Panc1 (cell line): ENCODE results near the gene SSUH2.

Experiments
- POLR2AphosphoS5 ChIP-seq: IDR thresholded peaks from 2 replicates; pipeline ENCODE4 v1.6.1; 2012; ENCODE audit warnings: mild to moderate bottlenecking, low read depth, low read length, moderate library complexity
- REST ChIP-seq, 2 experiments: IDR thresholded peaks; 2 replicates each; pipeline ENCODE4 v1.6.1; 2011 to 2012; ENCODE audit warnings: low read depth in 2 of 2, control low read depth in 1 of 2, low read length in 1 of 2, mild to moderate bottlenecking in 1 of 2, moderate library complexity in 1 of 2; ENCODE audit not compliant: insufficient read depth in 1 of 2
- TCF7L2 ChIP-seq: IDR thresholded peaks from 2 replicates; pipeline ENCODE4 v1.6.1; 2011; ENCODE audit warnings: mild to moderate bottlenecking, low read depth, low read length, inconsistent platforms
- TF ChIP-seq, protein P1 (sequence below): fragments of 450-650 bp; IDR thresholded peaks from 2 replicates; pipeline ENCODE4 v1.5.1; 2017; ENCODE audit warnings: mild to moderate bottlenecking

GRCh38 chr3:8604006-8604405 lies 40.6 kb downstream of the SSUH2 start:
- TF ChIP-seq POLR2AphosphoS5 (no peak), TCF7L2 (no peak), REST (IDR thresholded peaks at IDR 0.05; ENCODE audit: insufficient read depth in 1 of 2, low read depth in 2 of 2, low read length in 1 of 2) (no peak)
- TF ChIP-seq, protein P1, sequence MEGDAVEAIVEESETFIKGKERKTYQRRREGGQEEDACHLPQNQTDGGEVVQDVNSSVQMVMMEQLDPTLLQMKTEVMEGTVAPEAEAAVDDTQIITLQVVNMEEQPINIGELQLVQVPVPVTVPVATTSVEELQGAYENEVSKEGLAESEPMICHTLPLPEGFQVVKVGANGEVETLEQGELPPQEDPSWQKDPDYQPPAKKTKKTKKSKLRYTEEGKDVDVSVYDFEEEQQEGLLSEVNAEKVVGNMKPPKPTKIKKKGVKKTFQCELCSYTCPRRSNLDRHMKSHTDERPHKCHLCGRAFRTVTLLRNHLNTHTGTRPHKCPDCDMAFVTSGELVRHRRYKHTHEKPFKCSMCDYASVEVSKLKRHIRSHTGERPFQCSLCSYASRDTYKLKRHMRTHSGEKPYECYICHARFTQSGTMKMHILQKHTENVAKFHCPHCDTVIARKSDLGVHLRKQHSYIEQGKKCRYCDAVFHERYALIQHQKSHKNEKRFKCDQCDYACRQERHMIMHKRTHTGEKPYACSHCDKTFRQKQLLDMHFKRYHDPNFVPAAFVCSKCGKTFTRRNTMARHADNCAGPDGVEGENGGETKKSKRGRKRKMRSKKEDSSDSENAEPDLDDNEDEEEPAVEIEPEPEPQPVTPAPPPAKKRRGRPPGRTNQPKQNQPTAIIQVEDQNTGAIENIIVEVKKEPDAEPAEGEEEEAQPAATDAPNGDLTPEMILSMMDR: no peak
